ENCODE measurements around the gene MANBA. TPM values are rescaled to one million over a fixed set of nuclear protein-coding genes. Genes with fewer than 3 reads are reported as not detected.

Gene MANBA
- total and polyA plus RNA-seq, 2 of the 4 experiments (the other 2 are of a cell fraction) = 11.5 to 17.2 TPM

- 56% methylated on average over 3 of the region's 5 CpGs; no CpG with 5 or more reads in 1 of the 2 experiments for WGBS, 2 experiments (ENCODE audit: extremely low coverage in 2 of 2, insufficient read length in 1 of 2)
- no peak overlapping the region for H2BK5ac ChIP-seq (ENCODE audit: low read depth, low read length, poor library complexity, severe bottlenecking)
- POLR2A ChIA-PET (ENCODE audit: unreplicated experiment) = no interaction called here
- no peak overlapping the region for H3K18ac ChIP-seq (ENCODE audit: low read depth, low read length)
- no peak overlapping the region for H4K91ac ChIP-seq (ENCODE audit: insufficient read depth, low read depth, low read length)
- no peak for TF ChIP-seq SMC3 (IDR thresholded peaks at IDR 0.05; ENCODE audit: low read depth, low read length)
- no peak for TF ChIP-seq RCOR1 (IDR thresholded peaks at IDR 0.05; ENCODE audit: insufficient replicate concordance, low read length)
- TF ChIP-seq CHD1 (IDR thresholded peaks at IDR 0.05; ENCODE audit: low read depth, low read length) = no peak
- TF ChIP-seq RAD21 (IDR thresholded peaks at IDR 0.05; ENCODE audit: low read length) = no peak
- TF ChIP-seq MAFK (IDR thresholded peaks at IDR 0.05; ENCODE audit: low read depth, low read length) = no peak
- TF ChIP-seq, protein P1, sequence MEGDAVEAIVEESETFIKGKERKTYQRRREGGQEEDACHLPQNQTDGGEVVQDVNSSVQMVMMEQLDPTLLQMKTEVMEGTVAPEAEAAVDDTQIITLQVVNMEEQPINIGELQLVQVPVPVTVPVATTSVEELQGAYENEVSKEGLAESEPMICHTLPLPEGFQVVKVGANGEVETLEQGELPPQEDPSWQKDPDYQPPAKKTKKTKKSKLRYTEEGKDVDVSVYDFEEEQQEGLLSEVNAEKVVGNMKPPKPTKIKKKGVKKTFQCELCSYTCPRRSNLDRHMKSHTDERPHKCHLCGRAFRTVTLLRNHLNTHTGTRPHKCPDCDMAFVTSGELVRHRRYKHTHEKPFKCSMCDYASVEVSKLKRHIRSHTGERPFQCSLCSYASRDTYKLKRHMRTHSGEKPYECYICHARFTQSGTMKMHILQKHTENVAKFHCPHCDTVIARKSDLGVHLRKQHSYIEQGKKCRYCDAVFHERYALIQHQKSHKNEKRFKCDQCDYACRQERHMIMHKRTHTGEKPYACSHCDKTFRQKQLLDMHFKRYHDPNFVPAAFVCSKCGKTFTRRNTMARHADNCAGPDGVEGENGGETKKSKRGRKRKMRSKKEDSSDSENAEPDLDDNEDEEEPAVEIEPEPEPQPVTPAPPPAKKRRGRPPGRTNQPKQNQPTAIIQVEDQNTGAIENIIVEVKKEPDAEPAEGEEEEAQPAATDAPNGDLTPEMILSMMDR (conservative IDR thresholded peaks at IDR 0.05; ENCODE audit: low read depth, low read length) = no peak
- TF ChIP-seq NFE2L2 (IDR thresholded peaks at IDR 0.05; ENCODE audit: low read depth, low read length) = no peak
- no peak for TF ChIP-seq POLR2A (IDR thresholded peaks at IDR 0.05; ENCODE audit: low read depth, low read length)
- TF ChIP-seq MXI1 (IDR thresholded peaks at IDR 0.05; ENCODE audit: borderline replicate concordance, low read depth, low read length) = no peak
- TF ChIP-seq RFX5 (IDR thresholded peaks at IDR 0.05; ENCODE audit: low read depth, low read length) = no peak
- TF ChIP-seq BHLHE40 (IDR thresholded peaks at IDR 0.05; ENCODE audit: low read depth, low read length) = no peak
- TF ChIP-seq CEBPB (IDR thresholded peaks at IDR 0.05; ENCODE audit: low read depth, low read length) = no peak
- TF ChIP-seq, protein P2, sequence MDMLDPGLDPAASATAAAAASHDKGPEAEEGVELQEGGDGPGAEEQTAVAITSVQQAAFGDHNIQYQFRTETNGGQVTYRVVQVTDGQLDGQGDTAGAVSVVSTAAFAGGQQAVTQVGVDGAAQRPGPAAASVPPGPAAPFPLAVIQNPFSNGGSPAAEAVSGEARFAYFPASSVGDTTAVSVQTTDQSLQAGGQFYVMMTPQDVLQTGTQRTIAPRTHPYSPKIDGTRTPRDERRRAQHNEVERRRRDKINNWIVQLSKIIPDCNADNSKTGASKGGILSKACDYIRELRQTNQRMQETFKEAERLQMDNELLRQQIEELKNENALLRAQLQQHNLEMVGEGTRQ (IDR thresholded peaks at IDR 0.05; ENCODE audit: low read depth, low read length) = no peak
- no peak for TF ChIP-seq MAZ (IDR thresholded peaks at IDR 0.05; ENCODE audit: borderline replicate concordance, low read depth, low read length)
- TF ChIP-seq, protein P3, sequence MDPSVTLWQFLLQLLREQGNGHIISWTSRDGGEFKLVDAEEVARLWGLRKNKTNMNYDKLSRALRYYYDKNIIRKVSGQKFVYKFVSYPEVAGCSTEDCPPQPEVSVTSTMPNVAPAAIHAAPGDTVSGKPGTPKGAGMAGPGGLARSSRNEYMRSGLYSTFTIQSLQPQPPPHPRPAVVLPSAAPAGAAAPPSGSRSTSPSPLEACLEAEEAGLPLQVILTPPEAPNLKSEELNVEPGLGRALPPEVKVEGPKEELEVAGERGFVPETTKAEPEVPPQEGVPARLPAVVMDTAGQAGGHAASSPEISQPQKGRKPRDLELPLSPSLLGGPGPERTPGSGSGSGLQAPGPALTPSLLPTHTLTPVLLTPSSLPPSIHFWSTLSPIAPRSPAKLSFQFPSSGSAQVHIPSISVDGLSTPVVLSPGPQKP (IDR thresholded peaks at IDR 0.05; ENCODE audit: borderline replicate concordance, low read depth, low read length) = no peak
- TF ChIP-seq FOS (IDR thresholded peaks at IDR 0.05; ENCODE audit: low read depth, low read length) = no peak
- no peak overlapping the region for H3K9ac ChIP-seq (ENCODE audit: low read depth, low read length)
- no peaks in the 10 kb centered on the region for H4K20me1 ChIP-seq (ENCODE audit: insufficient read depth, low read length)
- no TSS peak for BruUV-seq (replicated peaks)
- no peak overlapping the region for H2AK5ac ChIP-seq (ENCODE audit: low read depth, low read length)
- no peaks in the 10 kb centered on the region for H3K79me1 ChIP-seq (ENCODE audit: low read depth in 1 of 2, low read length in 2 of 2)
- ATAC-seq (ENCODE audit: low read depth) (no peak), DNase-seq (no peak)
- H3K4me1 ChIP-seq (ENCODE audit: control insufficient read depth, insufficient read depth, low read length) = no peaks in the 10 kb centered on the region
- no peak overlapping the region for H4K5ac ChIP-seq (ENCODE audit: low read depth, low read length)
- H3K14ac ChIP-seq (replicated peaks; ENCODE audit: low read depth, low read length) = no peak overlapping the region
- H2BK120ac ChIP-seq (ENCODE audit: low read depth, low read length) = no peak overlapping the region
- no peaks in the 10 kb centered on the region for H3K9me3 ChIP-seq (ENCODE audit: control insufficient read depth, insufficient read depth, low read length)
- no peak overlapping the region for H2AK9ac ChIP-seq (replicated peaks; ENCODE audit: low read depth, low read length, poor library complexity)
- H3K4me3 ChIP-seq (ENCODE audit: insufficient read depth, low read depth, low read length) = no peak overlapping the region
- H4K8ac ChIP-seq (ENCODE audit: low read depth in 2 of 2, low read length in 2 of 2) = no peak overlapping the region
- dilution Hi-C loops (cut with HindIII; ENCODE audit: low sequenced_read_pairs, unreplicated experiment) (no loop called here), in situ Hi-C loops (cut with MboI; ENCODE audit: low sequenced_read_pairs) (no loop called here), intact Hi-C loops (cut with micrococcal nuclease) (no loop called here)
- H2AFZ ChIP-seq (replicated peaks; ENCODE audit: low read length, poor library complexity) = no peak overlapping the region
- CTCF ChIA-PET = no interaction called here
- peaks cover 9% of the 10 kb centered on the region for H3K36me3 ChIP-seq (ENCODE audit: control insufficient read depth, insufficient read depth, low read length)
- H3K9me1 ChIP-seq (ENCODE audit: insufficient read depth, low read length) = no peaks in the 10 kb centered on the region
- no peak overlapping the region for H3K4me2 ChIP-seq (ENCODE audit: low read depth, low read length)
- H3K56ac ChIP-seq (ENCODE audit: extremely low read depth, insufficient read depth, low read length) = no peak overlapping the region
- no peak overlapping the region for H2BK20ac ChIP-seq (ENCODE audit: low read depth, low read length)
- no peak overlapping the region for H3K23ac ChIP-seq (ENCODE audit: low read depth, low read length)
- H3K27me3 ChIP-seq (ENCODE audit: control insufficient read depth, insufficient read depth, low read length) = no peaks in the 10 kb centered on the region
- H3K27ac ChIP-seq (ENCODE audit: insufficient read depth, low read length) = no peak overlapping the region
- no peak overlapping the region for H3K4ac ChIP-seq (ENCODE audit: low read depth, low read length)
- no peak overlapping the region for H2BK15ac ChIP-seq (ENCODE audit: low read depth, low read length)
Observed at GRCh38 chr4:102657206-102657605, 103.6 kb downstream of the MANBA start.
